Mammary epithelial cell (primary cell): ENCODE measurements around the gene MED27.

ENCODE experiments used
- EZH2 ChIP-seq: IDR thresholded peaks from 2 replicates; pipeline ENCODE4 v1.6.1; 2012; ENCODE audit warnings: low read length, inconsistent platforms, borderline replicate concordance
- TF ChIP-seq, protein P1 (sequence below), 2 donors: IDR thresholded peaks in 1 of 2; conservative IDR thresholded peaks in 1 of 2; 2 replicates each; pipeline ENCODE4 v1.5.1; 2011 to 2012; ENCODE audit warnings: inconsistent platforms in 2 of 2, low read length in 2 of 2, mild to moderate bottlenecking in 2 of 2, control low read depth in 1 of 2, low read depth in 1 of 2; ENCODE audit not compliant: insufficient read depth in 1 of 2; ENCODE audit errors: extremely low read depth in 1 of 2

DNA sequence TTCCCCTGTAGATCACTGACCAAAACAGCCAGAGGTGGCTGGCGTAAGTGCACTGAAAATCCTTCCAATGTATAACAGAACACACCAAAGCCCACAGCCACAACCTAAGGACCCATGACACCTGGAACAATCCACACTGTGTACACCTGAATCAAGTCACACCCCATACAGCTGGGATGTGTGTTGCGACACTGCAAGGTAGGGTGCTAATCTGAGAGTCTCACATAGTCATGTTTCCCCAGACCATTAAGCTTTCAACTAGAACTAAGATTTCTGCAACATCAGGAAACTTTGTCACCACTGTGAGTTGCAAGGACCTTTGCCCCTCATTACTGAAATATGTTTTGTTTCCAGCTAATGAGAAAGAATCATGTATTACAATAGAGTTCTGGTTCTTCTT lies 59.4 kb downstream of the MED27 start:
- TF ChIP-seq, protein P1, sequence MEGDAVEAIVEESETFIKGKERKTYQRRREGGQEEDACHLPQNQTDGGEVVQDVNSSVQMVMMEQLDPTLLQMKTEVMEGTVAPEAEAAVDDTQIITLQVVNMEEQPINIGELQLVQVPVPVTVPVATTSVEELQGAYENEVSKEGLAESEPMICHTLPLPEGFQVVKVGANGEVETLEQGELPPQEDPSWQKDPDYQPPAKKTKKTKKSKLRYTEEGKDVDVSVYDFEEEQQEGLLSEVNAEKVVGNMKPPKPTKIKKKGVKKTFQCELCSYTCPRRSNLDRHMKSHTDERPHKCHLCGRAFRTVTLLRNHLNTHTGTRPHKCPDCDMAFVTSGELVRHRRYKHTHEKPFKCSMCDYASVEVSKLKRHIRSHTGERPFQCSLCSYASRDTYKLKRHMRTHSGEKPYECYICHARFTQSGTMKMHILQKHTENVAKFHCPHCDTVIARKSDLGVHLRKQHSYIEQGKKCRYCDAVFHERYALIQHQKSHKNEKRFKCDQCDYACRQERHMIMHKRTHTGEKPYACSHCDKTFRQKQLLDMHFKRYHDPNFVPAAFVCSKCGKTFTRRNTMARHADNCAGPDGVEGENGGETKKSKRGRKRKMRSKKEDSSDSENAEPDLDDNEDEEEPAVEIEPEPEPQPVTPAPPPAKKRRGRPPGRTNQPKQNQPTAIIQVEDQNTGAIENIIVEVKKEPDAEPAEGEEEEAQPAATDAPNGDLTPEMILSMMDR (conservative IDR thresholded peaks at IDR 0.05 in 1 of 2, IDR thresholded peaks at IDR 0.05 in 1 of 2; ENCODE audit: extremely low read depth in 1 of 2, insufficient read depth in 1 of 2, low read depth in 1 of 2, low read length in 2 of 2) = no peak
- no peak for TF ChIP-seq EZH2
